Epithelial cell of alveolus of lung (primary cell): ENCODE data around the gene CEP68. TPM values are rescaled to one million over a fixed set of nuclear protein-coding genes. Genes with fewer than 3 reads are reported as not detected.

ENCODE experiments used
- total RNA-seq: library from RNA; depleted of rRNA; stranded (reverse); fragments of >200 nt; gene quantifications from 2 replicates; pipeline ENCODE4 v1.2.1, GENCODE V29; 2015

Gene CEP68
- total RNA-seq: 5.2 and 9.1 TPM in 2 replicates

DNA sequence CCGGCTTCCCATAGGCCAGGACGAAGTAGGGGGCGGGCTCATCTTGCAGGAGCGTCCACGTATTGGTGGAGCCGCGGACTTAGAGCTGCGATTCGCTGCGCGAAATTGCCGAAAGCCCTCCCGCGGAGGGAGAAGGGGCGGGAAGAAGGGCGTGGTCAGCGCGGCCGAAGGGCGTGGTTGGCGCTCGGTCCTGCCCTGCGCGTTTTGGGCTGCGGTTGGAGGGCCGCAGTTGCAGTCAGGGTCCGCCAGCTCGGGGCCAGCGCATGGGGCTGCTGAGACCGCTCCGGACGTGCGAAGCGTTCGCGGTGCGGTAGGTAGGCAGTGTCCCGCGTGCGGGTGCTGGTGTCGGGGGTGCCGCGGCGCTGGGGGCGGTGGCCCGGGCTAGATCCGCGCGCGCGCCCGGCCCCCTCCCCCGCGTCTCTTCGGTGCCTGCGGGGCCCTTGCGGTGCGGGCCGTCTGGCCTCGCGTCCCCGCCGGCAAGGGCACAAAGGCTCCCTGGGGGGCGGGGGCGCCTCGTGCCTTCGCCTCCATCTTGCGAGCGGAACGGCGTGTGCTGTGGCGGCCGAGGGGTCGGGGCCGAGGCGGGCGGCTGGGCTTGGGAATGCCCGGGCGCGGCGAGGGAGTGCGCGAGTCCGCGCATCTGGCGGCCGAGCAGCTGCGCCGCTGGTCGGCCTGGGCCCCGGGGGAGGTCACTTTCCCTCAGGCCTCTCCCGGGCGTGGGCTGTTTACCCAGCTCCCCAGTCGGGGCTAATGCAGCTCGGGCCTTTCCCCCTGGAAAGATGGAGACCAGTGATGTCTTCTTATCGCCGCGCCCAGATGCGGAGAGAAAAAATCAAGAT, at the start of gene CEP68:
Gene CEP68 (plus strand): TSS at position 202 of the 839 bp plus-strand sequence. CDS start 13,029 bp downstream, outside the sequence.

DNA sequence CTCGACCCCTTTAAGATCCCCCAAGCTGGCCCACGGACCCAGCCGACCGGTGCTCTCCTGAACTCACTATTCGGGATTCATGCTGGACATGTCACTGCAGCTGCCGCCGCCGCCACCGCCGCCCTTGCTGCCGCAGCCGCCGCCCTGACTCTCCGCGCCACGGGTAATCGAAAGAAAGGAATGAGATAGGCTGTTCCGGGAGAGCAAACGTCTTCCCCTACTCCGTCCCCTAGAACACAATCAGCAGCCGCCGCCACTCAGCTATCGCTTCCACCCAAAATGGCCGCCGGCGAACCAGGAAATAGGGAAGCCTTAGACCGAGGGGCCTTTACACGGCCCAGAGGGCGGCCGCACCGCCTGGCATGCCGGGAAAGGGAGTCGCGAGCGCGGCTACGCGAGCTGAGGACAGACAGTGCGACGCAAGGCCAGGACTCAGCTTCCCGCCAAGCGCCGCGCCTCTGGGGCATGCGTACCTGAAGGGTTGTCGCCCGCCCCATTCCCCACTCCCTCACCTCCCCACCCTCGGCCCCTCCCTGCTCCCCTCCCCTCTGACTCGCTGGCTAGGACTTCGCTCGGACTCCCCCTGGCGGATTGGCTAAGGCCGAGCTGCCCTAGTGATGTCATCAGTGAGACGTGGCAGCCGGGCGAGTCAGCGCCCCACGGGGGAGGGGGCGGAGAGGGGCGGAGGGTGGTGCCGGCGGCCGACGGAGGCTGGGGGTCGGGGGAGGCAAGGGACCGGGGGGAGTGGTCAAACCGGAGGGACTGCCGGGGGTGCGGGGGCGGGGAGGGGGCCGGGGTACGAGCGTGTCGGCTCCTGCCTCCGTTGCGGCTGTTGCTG, 73.8 kb downstream of the CEP68 start, which contains the start of gene RAB1A:
Gene RAB1A (minus strand): TSS at position 281 of the 838 bp plus-strand sequence. CDS start 191 bp downstream, at position 90.

Other genes with a start within 250 kb of the CEP68 start
- 2.5 and 21.2 TPM in 2 replicates for gene SLC1A4, start 67.0 kb upstream of the CEP68 start, total RNA-seq
- 92.2 and 95.6 TPM in 2 replicates for gene RAB1A, start 73.7 kb downstream of the CEP68 start, total RNA-seq
- gene ACTR2, start 171.4 kb downstream of the CEP68 start, total RNA-seq: 97.6 and 132 TPM in 2 replicates